AG09319 (cell line): ENCODE measurements around the gene AGTRAP.

ENCODE experiments used
- DNase-seq: peaks from one replicate; pipeline ENCODE4 v3.0.0-alpha.2; 2010; ENCODE audit warnings: low read depth; ENCODE audit errors: extremely low read depth
- CTCF ChIP-seq: IDR thresholded peaks from 2 replicates; pipeline ENCODE4 v1.5.1; 2011; ENCODE audit warnings: low read depth, mild to moderate bottlenecking, inconsistent platforms, low read length, moderate library complexity

AGTRAP gene

GRCh38 chr1:11796036-11796828 lies 60.3 kb downstream of the AGTRAP start:
- TF ChIP-seq CTCF: no peak
- no peak for DNase-seq

- DNase-seq: no peak
- no peak for TF ChIP-seq CTCF
Measured at GRCh38 chr1:11797525-11798216, 61.7 kb downstream of the AGTRAP start.

GRCh38 chr1:11799099-11799498 lies 63.2 kb downstream of the AGTRAP start:
- DNase-seq: no peak
- TF ChIP-seq CTCF: no peak

DNA sequence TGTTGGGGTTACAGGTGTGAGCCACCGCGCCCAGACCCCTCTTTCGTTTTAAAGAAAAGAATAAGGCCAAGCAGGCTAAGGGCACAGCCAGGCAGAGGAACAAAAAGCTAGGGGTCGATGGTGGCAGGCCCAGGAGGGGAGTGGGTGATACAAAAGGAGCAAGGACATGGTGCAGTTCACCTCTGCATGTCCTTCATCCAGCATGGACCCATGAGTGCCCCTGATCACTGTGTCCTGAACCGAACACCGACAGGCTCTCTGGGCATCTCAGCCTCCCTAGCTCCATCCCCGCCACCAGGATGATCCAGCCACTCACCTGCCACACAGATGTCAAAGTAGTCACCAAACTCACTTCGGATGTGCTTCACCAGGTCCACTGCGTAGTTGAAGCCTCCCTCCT lies 64.0 kb downstream of the AGTRAP start:
- no peak for DNase-seq
- TF ChIP-seq CTCF: no peak

- no peak for DNase-seq
- no peak for TF ChIP-seq CTCF
Measured at GRCh38 chr1:11800391-11800755, 64.4 kb downstream of the AGTRAP start.
